Raji (cell line): Measurements from ENCODE around the gene ABCC11.

ENCODE experiments used
- POLR2A ChIP-seq: IDR thresholded peaks from 2 replicates; pipeline ENCODE4 v1.6.1; 2011; ENCODE audit warnings: low read depth, low read length, control low read depth; ENCODE audit not compliant: insufficient read depth

ABCC11 gene

DNA sequence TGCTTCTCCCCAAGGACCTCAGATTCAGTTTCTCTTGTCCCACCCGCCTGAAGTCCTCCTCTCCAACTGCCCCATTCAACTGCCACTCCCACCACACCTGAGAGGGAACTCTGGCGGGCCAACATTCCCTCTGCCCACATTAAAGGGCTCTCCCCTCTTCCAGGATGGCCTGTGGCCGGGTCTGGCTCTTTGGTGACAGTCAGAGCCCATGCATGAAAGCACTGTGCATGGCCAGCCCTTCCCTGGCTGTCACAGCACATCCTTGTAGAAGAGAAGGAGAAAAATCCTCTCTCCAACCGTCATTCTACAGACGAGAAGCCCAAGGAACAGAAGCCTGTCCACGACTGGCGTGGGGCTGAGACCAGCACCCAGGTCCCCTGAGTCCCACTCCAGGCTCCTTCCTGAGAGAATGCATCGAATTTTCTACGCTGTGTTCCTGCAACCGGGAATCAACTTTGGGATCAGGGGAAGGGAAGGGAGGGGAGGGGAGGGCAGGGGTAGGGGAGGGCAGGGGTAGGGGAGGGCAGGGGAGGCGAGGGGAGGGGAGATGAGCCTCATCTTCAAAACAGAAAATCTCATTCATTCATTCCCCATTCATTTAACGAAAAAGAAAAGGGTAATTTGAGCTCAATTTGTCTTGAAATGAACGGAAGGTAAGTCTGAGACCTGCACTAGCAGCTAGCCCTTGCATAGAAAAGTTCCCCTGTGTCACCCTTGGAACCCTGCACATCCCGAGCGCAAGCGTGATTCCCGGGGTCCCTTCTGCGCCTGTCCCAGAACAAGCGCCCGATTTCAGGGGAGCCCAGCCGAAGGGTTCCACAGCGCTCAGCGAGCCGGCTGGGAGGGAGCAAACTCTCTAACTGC lies 91.2 kb downstream of the ABCC11 start, which contains the start of gene ABCC12:
ABCC12 (minus strand) TSS at position 68 of the 864 bp plus-strand sequence. CDS start 9,569 bp downstream, outside the sequence.
- TF ChIP-seq POLR2A = no peak

DNA sequence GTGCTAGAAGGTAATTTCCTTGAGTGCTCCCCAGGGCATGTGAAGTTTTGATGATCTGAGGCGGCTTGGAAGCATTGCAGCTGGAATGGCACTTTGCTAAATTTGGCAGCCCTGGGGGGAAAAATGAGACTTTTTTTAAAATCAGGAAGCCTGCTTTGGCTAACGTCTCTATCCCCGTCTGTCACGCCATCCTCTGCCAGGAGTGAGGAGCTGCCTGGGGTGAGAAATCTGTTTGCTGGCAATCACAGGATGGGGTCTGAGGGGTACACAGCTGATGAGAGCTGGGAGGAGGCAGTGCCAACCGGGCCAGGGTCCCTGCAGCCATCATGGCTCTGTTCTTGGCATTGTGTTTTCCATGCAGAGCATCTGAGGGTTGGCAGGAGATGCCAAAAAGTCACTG lies 93.6 kb downstream of the ABCC11 start:
- no peak for TF ChIP-seq POLR2A

DNA sequence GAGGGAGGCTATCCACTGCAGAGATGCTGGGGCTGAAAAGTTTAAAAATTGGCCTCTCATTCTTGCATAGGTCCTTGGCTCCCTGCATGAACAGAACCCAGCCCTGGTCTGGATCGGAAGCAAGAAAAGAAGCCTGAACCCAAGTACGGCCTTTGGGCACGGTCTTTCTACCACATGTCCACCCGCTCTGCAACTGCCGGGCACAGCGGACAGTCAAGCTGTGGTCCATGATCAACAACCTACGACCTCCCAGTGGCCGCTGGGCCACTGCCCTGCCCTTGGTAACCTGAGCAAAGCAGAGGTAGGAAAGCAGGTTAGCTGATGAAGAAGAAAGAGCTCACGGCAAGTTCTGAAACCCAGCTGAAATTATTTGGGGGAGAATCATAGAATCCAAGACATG lies 95.1 kb downstream of the ABCC11 start:
- no peak for TF ChIP-seq POLR2A

DNA sequence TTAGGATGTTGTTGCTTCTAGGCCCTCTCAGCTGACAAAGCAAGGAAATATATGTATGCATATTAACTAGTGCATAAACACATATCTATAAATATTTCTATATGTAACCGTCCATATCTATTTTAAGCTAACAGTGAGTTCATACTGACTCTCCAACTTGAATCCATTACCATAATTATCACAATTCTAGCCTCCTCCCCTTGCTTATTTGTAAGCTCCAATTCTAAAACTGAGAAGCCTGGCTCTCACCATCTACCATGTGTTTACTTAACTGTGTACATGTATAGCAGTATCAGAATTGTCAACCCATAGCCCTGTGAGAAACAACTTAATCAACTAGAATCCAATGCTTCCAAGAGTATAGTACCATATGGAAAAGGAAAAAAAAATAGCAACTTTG lies 96.6 kb downstream of the ABCC11 start:
- TF ChIP-seq POLR2A = no peak

DNA sequence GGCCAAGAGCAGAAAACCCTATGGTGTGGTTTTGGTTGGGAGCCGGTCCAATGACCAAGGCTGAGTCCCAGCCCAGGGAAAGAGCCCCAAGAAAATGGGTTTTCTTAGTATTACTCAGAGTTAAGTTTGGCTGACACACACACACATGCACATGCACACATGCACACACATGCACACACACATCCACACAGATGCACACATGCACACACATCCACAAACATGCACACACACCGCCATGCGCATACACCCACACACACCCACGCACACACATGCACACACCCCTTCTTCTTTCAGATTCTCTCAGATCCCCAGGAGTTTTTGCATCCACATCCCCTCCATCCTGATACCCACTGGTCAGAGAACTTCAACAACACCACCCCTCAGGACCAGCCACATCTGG lies 100.6 kb downstream of the ABCC11 start:
- TF ChIP-seq POLR2A = no peak

GRCh38 chr16:48146131-48146530 lies 101.2 kb downstream of the ABCC11 start:
- no peak for TF ChIP-seq POLR2A

- TF ChIP-seq POLR2A = no peak
Measured at GRCh38 chr16:48143812-48144368, 103.4 kb downstream of the ABCC11 start.

- no peak for TF ChIP-seq POLR2A
Measured at GRCh38 chr16:48140821-48141220, 106.5 kb downstream of the ABCC11 start.

GRCh38 chr16:48139517-48139916 lies 107.8 kb downstream of the ABCC11 start:
- no peak for TF ChIP-seq POLR2A

DNA sequence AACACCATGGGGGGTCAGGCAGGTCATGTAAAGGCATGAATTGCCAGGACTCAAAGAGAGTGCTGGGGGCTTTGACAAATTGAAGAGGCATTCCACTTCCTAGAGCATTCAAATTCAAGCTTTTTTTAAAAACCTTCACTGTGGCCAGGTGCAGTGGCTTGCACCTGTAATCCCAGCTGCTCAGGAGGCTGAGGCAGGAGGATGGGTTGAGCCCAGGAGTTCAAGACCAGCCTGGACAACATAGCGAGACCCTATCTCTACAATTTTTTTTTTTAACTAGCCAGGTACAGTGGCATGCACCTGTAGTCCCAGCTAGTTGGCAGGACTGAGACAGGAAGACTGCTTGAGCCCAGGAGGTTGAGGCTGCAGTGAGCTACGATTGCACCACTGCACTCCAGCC lies 108.8 kb downstream of the ABCC11 start:
- no peak for TF ChIP-seq POLR2A

DNA sequence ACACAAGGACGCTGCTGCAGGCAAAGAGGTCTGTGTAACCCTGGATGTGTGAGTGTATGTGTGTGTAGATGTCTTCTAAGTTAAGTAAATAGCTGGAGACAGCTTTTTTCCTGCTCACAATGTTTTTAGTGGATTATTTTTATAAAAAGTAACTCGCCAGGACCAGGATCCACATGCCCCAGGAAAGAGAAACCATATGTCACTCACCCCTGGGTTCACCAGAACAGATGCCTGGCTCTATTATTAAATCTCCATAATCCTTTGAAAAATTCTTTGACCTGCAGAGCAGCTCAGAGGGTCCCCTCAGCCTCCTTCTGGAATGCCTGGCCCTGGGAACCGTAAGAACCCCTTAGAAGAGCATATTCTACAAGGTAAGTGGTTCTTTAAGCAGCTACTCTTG lies 109.5 kb downstream of the ABCC11 start:
- no peak for TF ChIP-seq POLR2A

GRCh38 chr16:48136547-48137360 lies 110.6 kb downstream of the ABCC11 start:
- no peak for TF ChIP-seq POLR2A

- TF ChIP-seq POLR2A = no peak
Measured at GRCh38 chr16:48133455-48134211, 113.7 kb downstream of the ABCC11 start.

DNA sequence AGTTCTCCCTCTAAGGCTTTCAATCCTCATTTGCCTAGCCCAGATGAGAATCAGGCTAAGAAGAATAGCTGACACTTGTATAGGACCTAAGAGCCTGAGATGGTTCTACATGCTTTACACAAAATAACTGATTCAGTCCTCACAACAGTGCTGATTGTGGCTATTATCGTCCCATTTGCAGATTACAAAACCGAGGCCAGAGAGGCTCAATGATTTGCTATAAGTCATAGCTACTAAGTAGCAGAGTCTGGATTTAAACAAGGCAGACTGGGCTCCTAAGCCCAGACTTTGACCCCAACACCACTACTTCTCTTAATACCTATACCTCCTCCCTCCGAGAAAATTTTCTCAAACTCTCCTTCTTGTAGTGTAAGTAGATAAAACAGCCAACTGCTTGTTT lies 114.6 kb downstream of the ABCC11 start:
- no peak for TF ChIP-seq POLR2A
